Measurements from ENCODE around the gene CIRBP.

Gene CIRBP

GRCh38 chr19:1269065-1269477 lies at the start of gene CIRBP:
TSS of gene CIRBP (plus strand) at chr19:1269332. CDS start at chr19:1270934, 1,602 bp downstream.
- DNase-seq, result peak; percentile 99

- no peak for DNase-seq
Measured at GRCh38 chr19:1219786-1220476, 49.2 kb upstream of the CIRBP start.

DNA sequence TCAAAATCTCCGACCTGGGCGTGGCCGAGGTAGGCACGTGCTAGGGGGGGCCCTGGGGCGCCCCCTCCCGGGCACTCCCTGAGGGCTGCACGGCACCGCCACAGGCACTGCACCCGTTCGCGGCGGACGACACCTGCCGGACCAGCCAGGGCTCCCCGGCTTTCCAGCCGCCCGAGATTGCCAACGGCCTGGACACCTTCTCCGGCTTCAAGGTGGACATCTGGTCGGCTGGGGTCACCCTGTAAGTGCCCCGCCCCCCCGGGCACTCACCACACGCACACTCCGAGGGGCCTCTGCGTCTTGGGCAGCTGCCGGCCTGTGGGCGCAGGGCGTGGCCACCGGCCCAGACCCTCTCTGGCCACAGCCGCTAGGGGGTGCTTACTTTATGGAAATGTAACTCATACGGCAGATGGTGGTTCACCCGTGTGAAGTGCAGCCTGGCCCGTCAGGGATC lies 48.6 kb upstream of the CIRBP start:
- DNase-seq, result no peak

DNA sequence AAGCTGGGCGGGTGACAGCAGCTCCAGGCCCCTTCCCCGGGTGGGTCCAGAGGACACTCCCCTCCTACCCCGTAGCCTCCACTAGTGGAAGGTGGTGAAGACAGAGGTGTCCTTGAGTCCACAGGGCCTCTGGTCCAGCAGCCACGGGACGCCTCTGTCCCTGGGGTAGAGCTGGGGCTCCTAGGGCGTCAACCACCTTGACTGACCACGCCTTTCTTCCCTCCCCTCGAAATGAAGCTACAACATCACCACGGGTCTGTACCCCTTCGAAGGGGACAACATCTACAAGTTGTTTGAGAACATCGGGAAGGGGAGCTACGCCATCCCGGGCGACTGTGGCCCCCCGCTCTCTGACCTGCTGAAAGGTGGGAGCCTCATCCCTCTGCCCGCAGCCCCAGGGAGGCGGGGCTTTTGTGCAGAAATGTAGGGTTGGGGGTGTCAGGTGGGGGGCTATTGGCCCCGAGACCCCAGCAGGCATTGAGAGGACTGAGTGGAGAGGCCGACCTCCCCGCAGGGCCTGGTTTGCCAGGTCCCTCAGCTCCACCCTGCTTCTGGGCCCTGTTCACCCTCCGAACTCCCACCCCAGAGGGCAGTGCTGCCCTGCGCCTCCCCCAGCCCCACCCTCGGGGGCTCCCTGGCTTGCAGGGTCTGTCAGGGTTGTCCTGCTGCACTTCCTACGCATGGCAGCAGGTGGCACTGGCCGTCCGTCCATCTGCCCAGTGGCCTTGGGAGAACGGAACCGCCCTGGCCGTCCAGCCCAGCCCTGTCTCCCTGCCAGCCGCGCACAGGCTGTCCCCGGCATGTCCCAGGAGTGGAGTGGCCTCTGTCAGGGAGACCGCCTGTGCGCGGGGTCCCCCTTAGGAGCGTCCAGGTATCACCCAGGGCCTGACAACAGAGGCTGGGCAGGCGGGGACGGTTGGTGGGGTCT lies 47.9 kb upstream of the CIRBP start:
- DNase-seq, result no peak

- no peak for DNase-seq
Measured at GRCh38 chr19:1221904-1222255, 47.3 kb upstream of the CIRBP start.

DNA sequence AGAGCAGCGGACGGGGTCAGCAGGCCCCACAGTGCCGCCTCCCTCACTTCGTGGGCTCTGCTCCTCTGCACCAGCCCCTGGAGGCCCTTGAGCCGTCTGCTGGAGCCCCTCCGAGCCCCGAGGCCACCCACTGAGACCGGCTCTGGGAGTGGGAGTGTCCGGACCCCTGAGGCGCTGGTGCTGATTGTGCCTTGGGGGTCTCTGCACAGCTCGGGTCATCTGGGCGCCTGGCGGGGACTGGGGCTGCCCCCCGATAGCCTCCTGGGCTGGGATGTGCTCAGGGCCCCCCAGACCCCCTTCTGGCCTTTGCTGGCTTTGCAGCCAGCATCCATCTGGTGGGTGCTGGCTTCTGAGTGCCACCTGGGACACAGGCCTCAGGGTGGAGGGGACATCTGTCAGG lies 46.7 kb upstream of the CIRBP start:
- no peak for DNase-seq

GRCh38 chr19:1223018-1223855 lies 45.9 kb upstream of the CIRBP start:
- no peak for DNase-seq

GRCh38 chr19:1224047-1224825 lies 44.9 kb upstream of the CIRBP start:
- DNase-seq, result no peak

DNA sequence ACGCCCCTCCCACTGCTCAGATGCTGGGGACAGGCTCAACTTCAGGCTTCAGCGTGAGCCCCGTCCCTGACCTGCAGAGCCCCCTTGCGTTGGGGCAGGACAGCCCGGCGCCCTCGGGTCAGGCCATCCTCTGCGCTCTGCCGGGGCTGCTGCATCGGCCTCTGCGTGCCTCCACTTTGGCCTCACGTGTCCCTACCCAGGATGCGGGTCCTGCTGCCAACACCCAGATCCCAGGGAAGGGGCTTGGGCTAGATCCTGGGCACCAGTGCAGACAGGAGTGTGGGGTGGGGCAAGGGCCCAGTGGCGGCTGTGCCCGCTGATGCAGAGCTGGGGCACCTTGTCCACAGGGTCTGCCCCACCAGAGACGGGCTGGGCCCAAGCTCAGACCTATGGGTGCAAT lies 44.3 kb upstream of the CIRBP start:
- DNase-seq, result no peak

DNA sequence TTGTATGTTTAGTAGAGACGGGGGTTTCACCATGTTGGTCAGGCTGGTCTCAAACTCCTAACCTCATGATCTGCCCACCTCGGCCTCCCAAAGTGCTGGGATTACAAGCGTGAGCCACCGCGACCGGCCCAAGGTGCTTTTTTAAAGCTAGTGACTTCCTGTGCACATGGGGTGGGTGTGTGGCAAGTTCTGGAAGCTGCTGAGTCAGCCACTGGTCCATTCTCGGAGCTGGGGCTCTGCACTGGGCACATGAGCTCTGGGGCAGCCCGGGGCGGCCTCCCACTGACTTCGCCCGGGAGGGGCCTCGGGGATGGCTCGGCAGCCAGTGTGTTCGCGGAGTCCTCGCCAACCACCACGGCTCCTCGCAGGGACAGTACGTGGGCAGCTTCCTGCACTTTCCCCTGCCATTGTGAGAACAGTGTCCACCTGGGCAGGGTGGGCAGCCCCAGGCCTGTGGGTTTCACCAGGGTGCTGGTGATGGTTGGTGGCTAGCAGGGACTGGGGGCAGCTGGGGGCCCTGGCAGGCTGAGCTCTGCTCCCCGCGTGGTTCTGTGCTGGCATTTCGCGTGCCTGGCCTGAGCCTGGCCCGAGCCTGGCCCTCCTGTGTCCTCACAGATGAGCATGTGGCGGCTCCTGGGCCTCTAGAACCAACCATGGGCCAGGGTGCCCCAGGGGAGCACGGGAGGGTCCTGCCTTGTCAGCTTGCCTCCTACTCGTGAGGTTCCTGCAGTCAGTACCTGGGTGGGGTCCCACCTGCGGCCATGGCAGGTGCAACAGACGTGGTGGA lies 43.5 kb upstream of the CIRBP start:
- no peak for DNase-seq

GRCh38 chr19:1226227-1226518 lies 43.0 kb upstream of the CIRBP start:
- no peak for DNase-seq

DNA sequence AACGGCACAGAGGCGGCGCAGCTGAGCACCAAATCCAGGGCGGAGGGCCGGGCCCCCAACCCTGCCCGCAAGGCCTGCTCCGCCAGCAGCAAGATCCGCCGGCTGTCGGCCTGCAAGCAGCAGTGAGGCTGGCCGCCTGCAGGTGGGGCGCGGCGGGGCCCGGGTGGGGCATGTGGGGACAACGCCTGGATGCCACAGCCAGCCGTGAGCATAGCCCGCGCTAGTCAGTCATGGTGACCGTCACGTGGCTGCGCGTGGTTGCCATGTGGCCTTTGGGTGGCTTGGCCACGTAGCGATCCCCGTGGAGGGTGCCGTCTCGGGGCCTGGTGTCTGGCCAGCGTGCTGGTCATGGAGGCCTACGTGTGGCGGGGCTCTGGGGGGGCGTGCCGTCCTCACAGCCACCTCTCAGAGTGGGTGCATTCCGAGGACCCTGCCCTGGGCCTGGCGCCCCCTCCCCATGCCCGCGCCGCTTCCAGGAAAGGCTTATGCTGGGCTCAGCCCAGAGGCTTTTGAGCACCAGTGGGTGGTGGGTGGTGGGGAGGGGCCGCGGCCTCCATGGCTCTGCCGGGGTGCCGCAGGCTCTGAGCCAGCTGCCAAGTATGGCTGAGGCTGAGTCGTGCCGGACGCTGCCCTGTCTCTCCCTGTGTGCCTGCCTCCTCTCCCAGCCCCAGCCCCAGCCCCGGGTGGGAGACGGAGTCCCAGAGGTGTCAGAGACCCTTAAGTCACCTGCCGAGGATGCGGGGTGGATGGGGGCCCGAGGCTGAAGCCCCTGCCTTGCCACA lies 42.4 kb upstream of the CIRBP start:
- DNase-seq, result no peak

GRCh38 chr19:1227304-1228054 lies 41.7 kb upstream of the CIRBP start:
- no peak for DNase-seq

GRCh38 chr19:1228161-1228957 lies 40.8 kb upstream of the CIRBP start:
- no peak for DNase-seq

DNA sequence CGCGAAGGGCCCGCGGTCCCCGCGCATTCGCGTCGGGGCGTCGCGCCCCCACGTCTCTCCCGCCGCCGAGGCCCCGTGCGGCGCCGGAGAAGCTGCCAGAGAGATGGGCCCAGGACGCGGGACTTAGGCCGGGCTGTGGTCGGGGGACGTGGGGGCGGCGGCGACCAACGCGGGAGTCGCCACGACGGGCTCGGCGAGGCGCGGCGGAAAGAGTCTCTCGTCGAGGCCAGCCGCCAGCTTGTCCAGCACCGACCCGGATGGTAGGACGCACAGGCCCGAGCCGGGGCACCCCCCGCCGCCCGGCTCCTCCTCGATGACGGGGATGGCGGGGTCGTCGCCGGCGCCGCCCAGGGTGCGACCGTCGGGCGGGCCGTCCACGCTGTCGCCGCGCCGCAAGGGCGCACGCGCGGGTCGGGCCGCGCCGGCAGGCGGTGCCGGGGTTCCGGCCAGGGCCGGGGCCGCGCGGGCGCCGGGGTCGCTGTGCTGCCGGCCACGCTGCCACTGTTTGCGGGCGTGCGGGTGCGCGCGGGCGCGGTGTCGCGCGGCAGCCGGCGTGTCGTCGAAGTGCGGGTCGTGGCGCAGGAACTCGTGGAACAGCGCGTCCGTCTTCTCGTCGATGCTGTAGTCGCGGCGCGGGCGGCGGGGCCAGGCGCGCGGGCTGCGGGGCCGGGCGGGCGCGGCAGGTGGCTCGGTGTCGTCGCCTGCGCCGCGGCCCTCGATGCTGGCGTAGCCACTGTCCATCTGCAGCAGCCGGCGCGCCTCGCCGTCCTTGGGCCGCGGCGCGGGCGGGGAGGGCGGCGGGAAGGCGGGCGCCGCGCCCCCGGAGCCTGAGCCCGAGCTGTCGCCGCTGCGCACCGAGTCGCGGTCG lies 39.8 kb upstream of the CIRBP start:
- DNase-seq, result no peak

- no peak for DNase-seq
Measured at GRCh38 chr19:1229924-1230782, 39.0 kb upstream of the CIRBP start.

DNA sequence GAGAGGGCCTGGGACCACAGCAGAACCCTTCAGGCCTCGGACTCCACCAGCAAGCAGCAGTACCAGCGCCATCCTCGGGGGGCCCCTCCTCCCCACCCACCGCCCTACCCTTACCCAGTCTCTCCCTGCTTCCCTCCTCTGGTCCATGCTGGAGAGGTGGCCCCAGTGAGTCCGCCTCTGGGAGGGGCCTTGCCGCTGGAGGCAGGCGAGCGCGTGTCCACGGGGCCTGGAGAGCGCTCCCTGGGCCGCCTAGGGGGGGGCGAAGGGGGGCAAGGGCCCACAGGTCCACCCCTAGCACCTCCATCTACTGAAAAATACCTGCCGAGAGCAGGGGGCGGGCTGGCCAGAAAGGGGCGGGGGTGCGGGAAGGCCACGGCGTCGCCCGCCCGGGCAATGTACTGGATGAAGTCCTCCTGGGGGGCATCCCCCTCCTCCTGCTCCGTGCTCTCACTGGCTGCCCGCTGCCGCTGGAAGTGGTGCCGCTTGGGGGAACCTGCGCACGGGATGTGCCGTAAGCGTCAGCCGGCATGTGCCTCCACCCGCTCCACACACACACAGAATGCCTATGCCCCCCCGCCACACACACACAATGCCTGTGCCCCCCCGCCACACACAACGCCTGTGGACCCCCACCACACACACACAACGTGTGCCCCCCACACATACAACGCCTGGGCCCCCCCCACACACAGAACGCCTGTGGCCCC lies 38.2 kb upstream of the CIRBP start:
- no peak for DNase-seq
